Central memory CD4-positive, alpha-beta T cell (primary cell): ENCODE data around the gene PKLR.
A peak's percentile ranks its signal among the peaks of the same experiment; 100 is the strongest.
"Not testable (repeated sequence)": the region's sequence is repeated elsewhere in the genome, so short reads cannot be mapped to it uniquely, and the experiment has no call there.

Source experiments
- DNase-seq: peaks from one replicate; pipeline ENCODE4 v3.0.0; 2022

Gene PKLR

GRCh38 chr1:155254228-155254713, 47.0 kb downstream of the PKLR start:
- DNase-seq: no peak

GRCh38 chr1:155253797-155254196, 47.4 kb downstream of the PKLR start:
- DNase-seq: no peak

GRCh38 chr1:155253208-155253607, 48.0 kb downstream of the PKLR start:
- no peak for DNase-seq

GRCh38 chr1:155251566-155251965, 49.7 kb downstream of the PKLR start:
- no peak for DNase-seq

- DNase-seq: peak; percentile 90
These were observed 50.4 kb downstream of the PKLR start for GRCh38 chr1:155250633-155251449.

- no peak for DNase-seq
These were observed 51.0 kb downstream of the PKLR start for GRCh38 chr1:155250246-155250632.

GRCh38 chr1:155247667-155248553, 53.3 kb downstream of the PKLR start:
- DNase-seq: no peak

- not testable (repeated sequence) for DNase-seq
These were observed 54.4 kb downstream of the PKLR start for GRCh38 chr1:155246796-155247195.

GRCh38 chr1:155245163-155245524, 56.1 kb downstream of the PKLR start:
- DNase-seq: no peak

GRCh38 chr1:155244368-155245162, 56.7 kb downstream of the PKLR start:
- peak; percentile 96 for DNase-seq

- no peak for DNase-seq
These were observed 58.4 kb downstream of the PKLR start for GRCh38 chr1:155242805-155243358.

GRCh38 chr1:155241841-155242264, 59.4 kb downstream of the PKLR start:
- DNase-seq: no peak

GRCh38 chr1:155241069-155241679, 60.1 kb downstream of the PKLR start:
- peak; percentile 72 for DNase-seq
